HL-60 (cell line): ENCODE measurements around the gene EML6.

Experiments
- DNase-seq, 2 experiments: peaks; one replicate each; pipeline ENCODE4 v3.0.0-alpha.2; 2010 to 2020; ENCODE audit warnings: low read depth in 1 of 2, low spot score in 1 of 2
- H3K27ac ChIP-seq: fragments of 250-450 bp; sonication (Bioruptor Pico); replicated peaks from 2 replicates; pipeline ENCODE4 v1.5.1; 2020; ENCODE audit warnings: mild to moderate bottlenecking, moderate library complexity
- H3K27me3 ChIP-seq: fragments of 250-450 bp; sonication (Bioruptor Pico); 2 replicates; pipeline ENCODE4 v1.5.1; 2021; ENCODE audit warnings: mild to moderate bottlenecking, moderate library complexity; ENCODE audit not compliant: insufficient read depth, poor library complexity, severe bottlenecking
- H3K4me3 ChIP-seq: replicated peaks from 2 replicates; pipeline ENCODE4 v1.5.1; 2011; ENCODE audit warnings: mild to moderate bottlenecking, control low read depth, low read length; ENCODE audit not compliant: insufficient read depth
- GABPA ChIP-seq: IDR thresholded peaks from 2 replicates; pipeline ENCODE4 v1.6.1; 2012; ENCODE audit warnings: low read depth
- POLR2AphosphoS5 ChIP-seq: IDR thresholded peaks from 2 replicates; pipeline ENCODE4 v1.6.1; 2012; ENCODE audit warnings: low read depth
- SPI1 ChIP-seq: IDR thresholded peaks from 2 replicates; pipeline ENCODE4 v1.6.1; 2012; ENCODE audit warnings: low read depth, mild to moderate bottlenecking, borderline replicate concordance
- TF ChIP-seq, protein P1 (sequence below): IDR thresholded peaks from 2 replicates; pipeline ENCODE4 v1.6.1; 2012; ENCODE audit warnings: low read depth; ENCODE audit not compliant: insufficient replicate concordance
- TF ChIP-seq, protein P2 (sequence below): IDR thresholded peaks from one replicate; pipeline ENCODE4 v1.5.1; 2011; ENCODE audit warnings: low read length, control low read depth, inconsistent platforms; ENCODE audit not compliant: insufficient read depth

Gene EML6

DNA sequence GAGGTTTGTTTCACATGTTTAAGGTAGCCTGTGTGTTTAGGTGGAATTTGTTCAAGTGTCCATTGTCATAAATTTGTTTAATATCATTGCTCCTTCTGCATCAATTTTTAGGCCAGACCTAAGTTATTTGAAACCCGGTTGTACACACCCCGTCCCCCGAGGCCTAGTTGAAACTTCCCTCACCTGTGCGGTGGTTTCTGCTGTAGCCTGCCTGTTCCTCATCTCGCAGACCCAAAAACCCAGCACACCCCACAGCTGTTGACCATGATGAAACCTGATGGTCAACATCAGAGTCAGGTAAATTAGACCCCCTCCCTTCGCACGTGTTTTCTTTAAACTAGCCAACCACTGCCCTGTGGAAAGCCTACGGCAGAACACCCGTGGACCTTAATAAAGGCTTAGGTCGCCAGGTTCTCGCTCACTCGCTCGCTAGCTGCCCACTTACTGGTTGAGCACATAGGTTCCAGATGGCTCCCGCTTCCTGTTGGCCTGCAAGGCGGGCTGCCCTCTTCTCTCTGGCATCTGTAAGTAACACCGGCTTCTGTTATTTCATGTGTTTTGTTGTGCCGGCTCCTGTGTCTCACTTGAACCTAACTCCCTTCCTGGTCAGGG is 64.4 kb downstream of the EML6 start:
- H3K4me3 ChIP-seq: no peak overlapping the region
- TF ChIP-seq, protein P1, sequence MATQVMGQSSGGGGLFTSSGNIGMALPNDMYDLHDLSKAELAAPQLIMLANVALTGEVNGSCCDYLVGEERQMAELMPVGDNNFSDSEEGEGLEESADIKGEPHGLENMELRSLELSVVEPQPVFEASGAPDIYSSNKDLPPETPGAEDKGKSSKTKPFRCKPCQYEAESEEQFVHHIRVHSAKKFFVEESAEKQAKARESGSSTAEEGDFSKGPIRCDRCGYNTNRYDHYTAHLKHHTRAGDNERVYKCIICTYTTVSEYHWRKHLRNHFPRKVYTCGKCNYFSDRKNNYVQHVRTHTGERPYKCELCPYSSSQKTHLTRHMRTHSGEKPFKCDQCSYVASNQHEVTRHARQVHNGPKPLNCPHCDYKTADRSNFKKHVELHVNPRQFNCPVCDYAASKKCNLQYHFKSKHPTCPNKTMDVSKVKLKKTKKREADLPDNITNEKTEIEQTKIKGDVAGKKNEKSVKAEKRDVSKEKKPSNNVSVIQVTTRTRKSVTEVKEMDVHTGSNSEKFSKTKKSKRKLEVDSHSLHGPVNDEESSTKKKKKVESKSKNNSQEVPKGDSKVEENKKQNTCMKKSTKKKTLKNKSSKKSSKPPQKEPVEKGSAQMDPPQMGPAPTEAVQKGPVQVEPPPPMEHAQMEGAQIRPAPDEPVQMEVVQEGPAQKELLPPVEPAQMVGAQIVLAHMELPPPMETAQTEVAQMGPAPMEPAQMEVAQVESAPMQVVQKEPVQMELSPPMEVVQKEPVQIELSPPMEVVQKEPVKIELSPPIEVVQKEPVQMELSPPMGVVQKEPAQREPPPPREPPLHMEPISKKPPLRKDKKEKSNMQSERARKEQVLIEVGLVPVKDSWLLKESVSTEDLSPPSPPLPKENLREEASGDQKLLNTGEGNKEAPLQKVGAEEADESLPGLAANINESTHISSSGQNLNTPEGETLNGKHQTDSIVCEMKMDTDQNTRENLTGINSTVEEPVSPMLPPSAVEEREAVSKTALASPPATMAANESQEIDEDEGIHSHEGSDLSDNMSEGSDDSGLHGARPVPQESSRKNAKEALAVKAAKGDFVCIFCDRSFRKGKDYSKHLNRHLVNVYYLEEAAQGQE: no peak
- TF ChIP-seq SPI1 (no peak), GABPA (no peak), POLR2AphosphoS5 (no peak)
- TF ChIP-seq, protein P2, sequence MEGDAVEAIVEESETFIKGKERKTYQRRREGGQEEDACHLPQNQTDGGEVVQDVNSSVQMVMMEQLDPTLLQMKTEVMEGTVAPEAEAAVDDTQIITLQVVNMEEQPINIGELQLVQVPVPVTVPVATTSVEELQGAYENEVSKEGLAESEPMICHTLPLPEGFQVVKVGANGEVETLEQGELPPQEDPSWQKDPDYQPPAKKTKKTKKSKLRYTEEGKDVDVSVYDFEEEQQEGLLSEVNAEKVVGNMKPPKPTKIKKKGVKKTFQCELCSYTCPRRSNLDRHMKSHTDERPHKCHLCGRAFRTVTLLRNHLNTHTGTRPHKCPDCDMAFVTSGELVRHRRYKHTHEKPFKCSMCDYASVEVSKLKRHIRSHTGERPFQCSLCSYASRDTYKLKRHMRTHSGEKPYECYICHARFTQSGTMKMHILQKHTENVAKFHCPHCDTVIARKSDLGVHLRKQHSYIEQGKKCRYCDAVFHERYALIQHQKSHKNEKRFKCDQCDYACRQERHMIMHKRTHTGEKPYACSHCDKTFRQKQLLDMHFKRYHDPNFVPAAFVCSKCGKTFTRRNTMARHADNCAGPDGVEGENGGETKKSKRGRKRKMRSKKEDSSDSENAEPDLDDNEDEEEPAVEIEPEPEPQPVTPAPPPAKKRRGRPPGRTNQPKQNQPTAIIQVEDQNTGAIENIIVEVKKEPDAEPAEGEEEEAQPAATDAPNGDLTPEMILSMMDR: no peak
- H3K27ac ChIP-seq: no peak overlapping the region
- DNase-seq: no peak
- H3K27me3 ChIP-seq: peaks cover 2% of the 10 kb centered on the region

DNA sequence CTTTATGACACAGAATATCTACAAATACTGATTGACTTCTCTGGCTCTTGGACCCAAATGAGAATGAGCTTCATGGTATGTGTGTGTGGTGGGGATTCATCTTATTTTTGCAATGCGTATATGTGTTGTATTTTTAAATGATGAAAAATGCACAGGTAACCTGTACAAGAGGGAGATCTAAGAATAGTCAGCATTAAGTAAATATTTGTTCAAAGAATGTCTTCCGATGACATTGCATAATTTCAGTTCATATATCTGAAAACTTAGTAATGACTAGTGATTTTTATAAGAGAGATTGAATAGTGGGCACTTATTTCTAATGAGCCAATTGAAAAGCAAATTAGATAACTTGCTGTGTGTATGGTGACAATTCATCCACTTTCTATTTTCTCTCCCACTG is 66.4 kb downstream of the EML6 start:
- no peak overlapping the region for H3K4me3 ChIP-seq
- no peak for TF ChIP-seq GABPA
- TF ChIP-seq SPI1: no peak
- no peak for TF ChIP-seq POLR2AphosphoS5
- TF ChIP-seq, protein P2: no peak
- TF ChIP-seq, protein P1: no peak
- H3K27me3 ChIP-seq: no peaks in the 10 kb centered on the region
- DNase-seq: no peak
- H3K27ac ChIP-seq: no peak overlapping the region

DNA sequence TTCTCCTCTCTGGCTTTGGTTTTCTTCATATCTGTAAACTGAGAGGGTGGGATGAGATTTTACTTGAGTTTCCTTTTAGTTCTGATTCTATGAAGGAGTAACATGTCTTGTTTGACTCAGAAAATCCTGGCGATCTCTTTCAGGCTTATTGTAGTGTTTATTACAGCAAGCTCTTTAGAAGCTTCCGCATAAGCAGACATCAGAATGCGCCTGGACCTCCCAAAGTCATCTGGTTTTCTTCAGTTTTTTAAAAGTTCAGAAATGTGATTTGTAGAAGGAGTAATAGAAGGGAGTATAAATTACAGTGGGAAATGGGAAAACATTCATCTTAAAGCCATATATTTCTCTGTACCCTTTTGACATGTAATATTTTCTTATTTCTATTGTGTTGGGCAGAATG is 68.4 kb downstream of the EML6 start:
- DNase-seq: no peak
- TF ChIP-seq, protein P2: no peak
- no peak for TF ChIP-seq SPI1
- no peak for TF ChIP-seq GABPA
- Histone ChIP-seq H3K27me3 (no peaks in the 10 kb centered on the region), H3K4me3 (no peak overlapping the region), H3K27ac (no peak overlapping the region)

DNA sequence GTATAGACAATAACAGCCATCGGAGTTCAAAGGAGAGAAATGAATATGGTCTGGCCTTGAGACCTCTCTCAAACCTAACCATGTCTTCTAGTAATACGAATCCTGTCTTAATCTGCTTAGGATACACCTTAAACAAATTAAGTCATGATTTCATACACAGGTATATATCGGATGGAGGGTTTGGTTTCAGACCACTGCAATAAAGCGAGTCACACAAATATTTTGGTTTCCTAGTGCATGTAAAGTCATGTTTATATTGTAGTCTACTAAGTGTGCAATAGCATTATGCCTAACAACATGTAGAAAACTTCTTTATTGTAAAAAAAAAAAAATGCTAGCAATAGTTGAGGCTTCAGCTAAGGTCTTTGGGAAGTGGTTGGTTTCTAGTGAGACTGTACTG is 73.8 kb downstream of the EML6 start:
- Histone ChIP-seq H3K4me3 (no peak overlapping the region), H3K27ac (no peak overlapping the region), H3K27me3 (no peaks in the 10 kb centered on the region)
- TF ChIP-seq SPI1 (no peak), GABPA (no peak), POLR2AphosphoS5 (no peak)
- TF ChIP-seq, protein P2: no peak
- TF ChIP-seq, protein P1: no peak
- no peak for DNase-seq
